ENCODE data around the gene CELA3B.
A peak's percentile ranks its signal among the peaks of the same experiment; 100 is the strongest.
"Not testable (repeated sequence)": the region's sequence is repeated elsewhere in the genome, so short reads cannot be mapped to it uniquely, and the experiment has no call there.

CELA3B gene

DNA sequence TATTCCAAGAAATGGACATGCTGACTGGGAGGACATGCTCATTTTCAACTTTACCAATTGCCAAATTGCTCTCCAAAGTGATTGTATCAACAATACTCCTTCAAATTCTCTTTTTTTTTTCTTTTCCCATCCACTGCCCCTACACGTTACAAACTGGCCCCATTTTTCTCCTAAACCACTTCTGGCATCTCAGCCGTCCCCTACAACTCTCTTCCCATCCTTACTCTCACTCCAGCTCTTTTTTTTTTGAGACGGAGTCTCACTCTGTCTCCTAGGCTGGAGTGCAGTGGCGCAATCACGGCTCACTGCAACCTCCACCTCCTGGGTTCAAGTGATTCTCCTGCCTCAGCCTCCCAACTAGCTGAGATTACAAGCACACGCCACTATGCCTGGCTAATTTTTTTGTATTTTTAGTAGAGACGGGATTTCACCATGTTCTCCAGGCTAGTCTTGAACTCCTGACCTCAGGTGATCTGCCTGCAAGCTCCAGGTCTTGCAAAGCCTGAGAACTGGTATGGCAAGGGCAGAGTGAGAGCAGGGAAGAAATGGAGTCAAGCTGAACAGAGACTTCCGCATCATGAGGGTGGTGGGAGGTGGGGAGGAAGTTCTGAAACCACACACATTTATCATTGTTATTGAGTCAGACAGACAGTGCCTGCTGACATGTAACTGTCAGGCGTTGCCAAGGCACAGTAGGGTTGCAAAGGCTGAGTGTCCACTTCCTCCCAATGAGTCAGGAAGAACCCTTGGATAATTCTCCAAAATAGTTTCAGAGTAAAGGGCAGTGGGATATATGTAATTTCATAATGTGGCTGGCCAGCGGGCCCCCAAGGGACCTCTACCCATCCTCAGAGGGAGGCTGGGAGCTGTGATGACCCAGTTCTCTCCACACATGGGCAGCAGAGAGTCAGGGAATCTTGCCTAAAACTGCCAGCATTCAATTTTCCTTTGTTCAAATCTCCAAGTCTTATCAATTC is 42.0 kb downstream of the CELA3B start:
- peak; percentile 46 for DNase-seq

- no peak for DNase-seq
Measured at GRCh38 chr1:22021061-22021460, 44.2 kb downstream of the CELA3B start.

- peak; percentile 50 for DNase-seq
Measured at GRCh38 chr1:22024485-22025367, 47.9 kb downstream of the CELA3B start.

DNA sequence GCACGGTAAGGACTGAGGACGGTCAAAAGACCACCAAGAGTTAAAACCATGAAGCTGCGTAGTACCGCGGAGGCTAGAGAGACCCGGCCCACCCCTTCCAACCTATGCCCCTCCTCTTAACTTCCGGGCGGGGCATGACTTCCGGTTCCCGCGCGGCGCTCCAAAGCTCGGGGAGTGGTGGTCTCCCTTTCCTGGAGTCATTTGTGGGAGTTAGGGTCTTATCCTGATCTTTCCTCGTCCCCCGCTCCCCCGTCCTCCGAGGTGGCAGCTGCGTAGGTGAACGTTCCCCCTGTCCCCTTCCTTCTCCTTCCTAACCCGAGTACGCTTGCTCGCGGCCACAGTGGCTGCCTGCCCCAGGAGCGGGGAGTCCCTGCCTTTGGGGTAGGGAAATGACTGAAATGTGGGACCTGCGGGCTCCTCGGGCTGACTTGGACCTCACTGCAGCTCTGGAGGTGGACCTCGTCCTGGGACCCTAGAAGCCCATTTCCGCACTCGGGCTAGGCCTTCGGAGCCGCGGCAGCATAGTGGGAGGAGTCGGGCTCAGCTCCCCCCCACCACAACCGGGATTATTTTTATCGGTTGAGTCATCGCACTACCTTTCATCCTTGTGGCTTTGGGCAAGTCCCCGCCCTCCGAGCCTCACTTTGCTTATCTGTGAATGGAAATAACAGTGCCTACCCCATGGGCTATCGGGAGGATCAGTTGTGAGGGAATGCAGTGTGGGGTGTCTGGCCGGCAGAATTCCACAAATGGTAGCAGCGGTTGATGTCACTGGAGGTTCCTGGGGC is 48.7 kb downstream of the CELA3B start:
- DNase-seq, result peak; percentile 79

- no peak for DNase-seq
Measured at GRCh38 chr1:22026924-22027289, 50.1 kb downstream of the CELA3B start.

DNA sequence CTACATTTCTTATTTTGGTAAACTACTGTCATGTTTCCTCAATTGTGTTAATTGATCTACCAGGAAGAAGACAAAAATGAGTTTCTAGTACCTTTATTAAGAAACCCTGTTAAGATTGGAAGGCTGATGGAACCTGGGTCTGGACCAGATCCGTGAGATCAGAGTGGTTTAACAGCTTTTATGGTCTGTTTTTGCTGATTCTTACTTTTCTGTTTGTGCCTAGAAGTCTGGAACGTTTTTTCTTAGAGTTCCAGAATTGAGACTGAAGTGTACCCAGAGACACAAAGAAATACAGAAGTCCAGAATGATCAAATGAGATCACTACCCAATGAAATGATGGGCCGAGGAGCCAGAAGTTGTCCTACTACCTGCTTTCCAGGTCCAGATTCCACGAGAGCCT is 53.2 kb downstream of the CELA3B start:
- DNase-seq, result no peak

DNA sequence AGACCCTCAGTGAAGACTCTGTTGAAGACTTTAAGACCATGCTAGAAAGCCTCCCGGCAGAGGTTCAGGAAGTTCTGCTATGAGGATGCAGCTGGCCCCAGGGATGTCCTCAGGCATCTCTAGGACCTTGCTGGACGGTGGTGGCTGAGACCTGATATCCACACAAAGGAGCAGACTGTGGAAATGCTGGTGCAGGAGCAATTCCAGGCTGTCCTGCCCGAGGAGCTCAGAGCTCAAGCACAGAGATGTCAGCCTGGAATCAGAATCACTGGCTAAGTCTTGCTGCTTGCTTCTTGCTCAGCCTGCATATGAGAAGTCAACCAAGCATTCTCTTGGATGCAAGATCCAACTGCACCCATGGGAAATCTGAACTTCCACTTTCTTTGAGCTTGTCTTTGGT is 53.7 kb downstream of the CELA3B start:
- no peak for DNase-seq

- no peak for DNase-seq
Measured at GRCh38 chr1:22031214-22031962, 54.6 kb downstream of the CELA3B start.

- DNase-seq, result not testable (repeated sequence)
Measured at GRCh38 chr1:22034834-22035233, 58.0 kb downstream of the CELA3B start.

GRCh38 chr1:22037520-22037919 is 60.7 kb downstream of the CELA3B start:
- no peak for DNase-seq

GRCh38 chr1:22038036-22038435 is 61.2 kb downstream of the CELA3B start:
- no peak for DNase-seq
